B cell (primary cell): ENCODE results near the gene PRELID3B. TPM values are rescaled to one million over a fixed set of nuclear protein-coding genes. Genes with fewer than 3 reads are reported as not detected.

Experiments
- ATAC-seq: fragments of 200-7000 bp; cut with Tn5 transposase; one replicate; pipeline ENCODE4 v1.10.0; 2021; ENCODE audit warnings: low read depth, mild to moderate bottlenecking, moderate number of reproducible peaks, moderate library complexity
- CTCF ChIA-PET: fragments of 350-600 bp; sonication (Branson Sonifier 250); formaldehyde crosslinking; loops from one replicate; lab custom pipeline; 2021; ENCODE audit warnings: antibody characterized with exemption, inconsistent platforms; lab: Charles Lee
- POLR2A ChIA-PET: fragments of 350-600 bp; sonication (Branson Sonifier 250); formaldehyde crosslinking; loops from one replicate; lab custom pipeline; 2021; ENCODE audit warnings: antibody characterized with exemption; lab: Charles Lee
- DNase-seq: peaks from one replicate; pipeline ENCODE4 v3.0.0; 2013
- H2AFZ ChIP-seq: 2 replicates; pipeline ENCODE4 v1.6.1; 2012; ENCODE audit warnings: mild to moderate bottlenecking, low read depth, low read length; ENCODE audit not compliant: insufficient read depth, poor library complexity, severe bottlenecking
- H3K27ac ChIP-seq, 2 donors: 1 replicate in 1 of 2; 2 replicates in 1 of 2; pipeline ENCODE4 v1.5.1; 2012 to 2013; ENCODE audit warnings: low read length in 2 of 2, mild to moderate bottlenecking in 2 of 2, moderate library complexity in 1 of 2
- H3K27me3 ChIP-seq, 4 experiments: fragments of 200-600 bp in 1 of 4; sonication (generic) in 1 of 4; replicated peaks in 1 of 4; 1 replicate in 2 of 4; 2 replicates in 2 of 4; pipeline versions ENCODE4 v1.6.1 to v1.7.0; 2013 to 2016; ENCODE audit warnings: low read length in 3 of 4, mild to moderate bottlenecking in 2 of 4, mixed read lengths in 1 of 4, moderate library complexity in 1 of 4; ENCODE audit not compliant: insufficient read depth in 4 of 4, control insufficient read depth in 3 of 4; ENCODE audit errors: control extremely low read depth in 1 of 4
- H3K36me3 ChIP-seq, 2 experiments: replicated peaks in 1 of 2; 1 replicate in 1 of 2; 2 replicates in 1 of 2; pipeline versions ENCODE4 v1.6.1 to v1.7.1; 2013; ENCODE audit warnings: low read length in 1 of 2; ENCODE audit not compliant: insufficient read depth in 2 of 2, control insufficient read depth in 1 of 2; ENCODE audit errors: control extremely low read depth in 1 of 2, extremely low read depth in 1 of 2
- H3K4me1 ChIP-seq, 2 donors: fragments of 200-600 bp in 1 of 2; sonication (generic) in 1 of 2; 1 replicate in 1 of 2; 2 replicates in 1 of 2; pipeline versions ENCODE4 v1.5.1 to v1.6.1; 2013 to 2017; ENCODE audit warnings: low read length in 2 of 2; ENCODE audit not compliant: control insufficient read depth in 2 of 2, insufficient read depth in 2 of 2
- H3K4me2 ChIP-seq: replicated peaks from 2 replicates; pipeline ENCODE3; 2012; ENCODE audit warnings: mild to moderate bottlenecking, low read depth, low read length; ENCODE audit not compliant: poor library complexity, severe bottlenecking
- H3K4me3 ChIP-seq, 5 experiments: fragments of 200-600 bp in 1 of 5; sonication (generic) in 1 of 5; 1 replicate in 3 of 5; 2 replicates in 2 of 5; pipeline versions ENCODE4 v1.5.1 to v1.7.0; 2011 to 2016; ENCODE audit warnings: low read length in 4 of 5, mild to moderate bottlenecking in 4 of 5, low read depth in 2 of 5, control low read depth in 1 of 5, moderate library complexity in 1 of 5; ENCODE audit not compliant: insufficient read depth in 1 of 5; ENCODE audit errors: control extremely low read depth in 1 of 5, extremely low read depth in 1 of 5
- H3K79me2 ChIP-seq: fragments of 200-600 bp; sonication (generic); one replicate; pipeline ENCODE4 v1.6.0; 2016; ENCODE audit warnings: low read length; ENCODE audit not compliant: control insufficient read depth, insufficient read depth
- H3K9ac ChIP-seq: fragments of 200-600 bp; sonication (generic); 2 replicates; pipeline ENCODE4 v1.6.1; 2017; ENCODE audit warnings: mild to moderate bottlenecking, low read length, moderate library complexity
- H3K9me3 ChIP-seq, 3 donors: one replicate each; pipeline versions ENCODE4 v1.6.1 to v1.7.1; 2013; ENCODE audit warnings: low read length in 2 of 3; ENCODE audit not compliant: control insufficient read depth in 2 of 3, insufficient read depth in 1 of 3; ENCODE audit errors: control extremely low read depth in 1 of 3
- H4K20me1 ChIP-seq: 2 replicates; pipeline ENCODE4 v1.6.0; 2012; ENCODE audit warnings: mild to moderate bottlenecking, low read length; ENCODE audit not compliant: insufficient read depth, control insufficient read depth, poor library complexity, severe bottlenecking
- H3K27ac Mint-ChIP-seq: one replicate; pipeline ENCODE4 v1.8.0; 2021; ENCODE audit warnings: mixed read lengths
- H3K27me3 Mint-ChIP-seq: one replicate; pipeline ENCODE4 v1.8.0; 2021; ENCODE audit warnings: mixed read lengths
- H3K4me1 Mint-ChIP-seq: one replicate; pipeline ENCODE4 v1.8.0; 2021; ENCODE audit warnings: mixed read lengths
- H3K4me3 Mint-ChIP-seq: one replicate; pipeline ENCODE4 v1.8.0; 2021; ENCODE audit warnings: mixed read lengths
- H3K9me3 Mint-ChIP-seq: one replicate; pipeline ENCODE4 v1.8.0; 2022; ENCODE audit warnings: mixed read lengths; ENCODE audit not compliant: insufficient read depth
- CTCF ChIP-seq: fragments of 200-600 bp; IDR thresholded peaks from one replicate; pipeline ENCODE4 v1.8.0; 2022; ENCODE audit warnings: antibody characterized with exemption, mild to moderate bottlenecking
- EZH2 ChIP-seq: IDR thresholded peaks from 2 replicates; pipeline ENCODE4 v1.6.1; 2012; ENCODE audit warnings: borderline replicate concordance, low read depth, mild to moderate bottlenecking, moderate library complexity, low read length; ENCODE audit not compliant: insufficient read depth, poor library complexity, severe bottlenecking
- WGBS: methylation state at CpG from one replicate; pipeline ENCODE4 v1.1.5; 2013; ENCODE audit warnings: missing lambda C conversion rate; ENCODE audit not compliant: insufficient coverage; 5-methylcytosine and 5-hydroxymethylcytosine counted together
- intact Hi-C: fragments of 100-400 bp; cut with micrococcal nuclease; formaldehyde crosslinking; loops from one replicate; pipeline ENCODE4 v1.10.0; 2022
- polyA plus RNA-seq: library from polyadenylated mRNA; depleted of rRNA; stranded (reverse); fragments of >200 nt; gene quantifications from 2 replicates; pipeline ENCODE4 v1.2.3, GENCODE V29; 2012
- total RNA-seq, 2 donors: library from RNA; stranded (reverse); fragments of 120-200 nt in 1 of 2; gene quantifications; 1 replicate in 1 of 2; 2 replicates in 1 of 2; pipeline versions ENCODE4 v1.2.3 to v1.2.4, GENCODE V29; 2013 to 2022

Gene PRELID3B
- total and polyA plus RNA-seq, 2 donors (not counting 1 experiment from before 2014, with no cell fraction given), result 24.1 to 46.8 TPM

- Histone ChIP-seq H2AFZ (no peak overlapping the region), H3K9me3 (no peaks in the 10 kb centered on the region), H3K9ac (no peak overlapping the region), H3K36me3 (peaks cover 2 to 36% of the 10 kb centered on the region in 2 experiments), H4K20me1 (peaks cover 33% of the 10 kb centered on the region), H3K4me3 (no peak overlapping the region), H3K4me1 (peaks cover 45 to 47% of the 10 kb centered on the region in 2 donors), H3K27ac (peak overlapping the region in 1 of 2 donors; percentile 23), H3K27me3 (no peaks in the 10 kb centered on the region), H3K4me2 (peak overlapping the region; percentile 92), H3K79me2 (peaks cover 74% of the 10 kb centered on the region)
- 100% methylated on average over 4 of the region's 5 CpGs for WGBS
- POLR2A ChIA-PET, result interaction anchor here (0.6 to 1.2 kb wide), 2 partner anchors 8 to 388 kb away, joined by 5 to 8 read pairs; partner anchors contain the start of gene ATP5F1E
- Mint-ChIP-seq H3K27me3 (no peaks in the 10 kb centered on the region), H3K9me3 (no peaks in the 10 kb centered on the region), H3K4me3 (peak overlapping the region; percentile 94), H3K27ac (peak overlapping the region; percentile 62), H3K4me1 (peaks cover 54% of the 10 kb centered on the region)
- CTCF ChIA-PET, result interaction anchor here (1.6 kb wide), 1 partner anchor 168 kb away, joined by 3 read pairs; no protein-coding TSS in a partner anchor
- TF ChIP-seq CTCF, result no peak
- TF ChIP-seq EZH2, result no peak
- intact Hi-C loops, result loop anchor here (5.0 kb wide), 1 partner anchor 733 kb away; the partner anchor contains the start of gene RAB22A
- DNase-seq (no peak), ATAC-seq (no peak)
Observed at GRCh38 chr20:59040667-59041066, 1.9 kb downstream of the PRELID3B start.

- Histone ChIP-seq H3K4me2 (no peak overlapping the region), H3K27me3 (no peaks in the 10 kb centered on the region), H3K4me1 (peaks cover 35 to 39% of the 10 kb centered on the region in 2 donors), H3K4me3 (no peak overlapping the region), H3K9me3 (no peaks in the 10 kb centered on the region), H3K79me2 (peaks cover 78% of the 10 kb centered on the region), H4K20me1 (peaks cover 33% of the 10 kb centered on the region), H2AFZ (no peak overlapping the region), H3K27ac (no peak overlapping the region), H3K36me3 (peaks cover 2 to 50% of the 10 kb centered on the region in 2 experiments), H3K9ac (no peak overlapping the region)
- H3K4me1 Mint-ChIP-seq, result peaks cover 47% of the 10 kb centered on the region
- no peak for TF ChIP-seq EZH2
- TF ChIP-seq CTCF, result no peak
- no peaks in the 10 kb centered on the region for H3K27me3 Mint-ChIP-seq
- H3K4me3 Mint-ChIP-seq, result no peak overlapping the region
- no CpG with 5 or more reads among the region's 1 CpG for WGBS
- CTCF ChIA-PET, result no interaction called here
- H3K27ac Mint-ChIP-seq, result no peak overlapping the region
- POLR2A ChIA-PET, result interaction anchor here (0.5 kb wide), 1 partner anchor 45 kb away, joined by 4 read pairs; no protein-coding TSS in a partner anchor
- ATAC-seq (no peak), DNase-seq (no peak)
- intact Hi-C loops, result no loop called here
- H3K9me3 Mint-ChIP-seq, result no peaks in the 10 kb centered on the region
Observed at GRCh38 chr20:59039233-59039632, 3.4 kb downstream of the PRELID3B start.
